Occipital lobe (tissue), 2 donors: ENCODE results near the gene CAVIN2. TPM values are rescaled to one million over a fixed set of nuclear protein-coding genes. Genes with fewer than 3 reads are reported as not detected.

Experiments
- DNase-seq: peaks from one replicate; lab custom pipeline; 2025; lab: John Stamatoyannopoulos, UW
- total RNA-seq: library from RNA; depleted of rRNA; stranded (reverse); fragments of >200 nt; gene quantifications from one replicate; pipeline ENCODE4 v1.2.3, GENCODE V29; 2014

Gene CAVIN2
- 6.6 TPM for total RNA-seq

DNA sequence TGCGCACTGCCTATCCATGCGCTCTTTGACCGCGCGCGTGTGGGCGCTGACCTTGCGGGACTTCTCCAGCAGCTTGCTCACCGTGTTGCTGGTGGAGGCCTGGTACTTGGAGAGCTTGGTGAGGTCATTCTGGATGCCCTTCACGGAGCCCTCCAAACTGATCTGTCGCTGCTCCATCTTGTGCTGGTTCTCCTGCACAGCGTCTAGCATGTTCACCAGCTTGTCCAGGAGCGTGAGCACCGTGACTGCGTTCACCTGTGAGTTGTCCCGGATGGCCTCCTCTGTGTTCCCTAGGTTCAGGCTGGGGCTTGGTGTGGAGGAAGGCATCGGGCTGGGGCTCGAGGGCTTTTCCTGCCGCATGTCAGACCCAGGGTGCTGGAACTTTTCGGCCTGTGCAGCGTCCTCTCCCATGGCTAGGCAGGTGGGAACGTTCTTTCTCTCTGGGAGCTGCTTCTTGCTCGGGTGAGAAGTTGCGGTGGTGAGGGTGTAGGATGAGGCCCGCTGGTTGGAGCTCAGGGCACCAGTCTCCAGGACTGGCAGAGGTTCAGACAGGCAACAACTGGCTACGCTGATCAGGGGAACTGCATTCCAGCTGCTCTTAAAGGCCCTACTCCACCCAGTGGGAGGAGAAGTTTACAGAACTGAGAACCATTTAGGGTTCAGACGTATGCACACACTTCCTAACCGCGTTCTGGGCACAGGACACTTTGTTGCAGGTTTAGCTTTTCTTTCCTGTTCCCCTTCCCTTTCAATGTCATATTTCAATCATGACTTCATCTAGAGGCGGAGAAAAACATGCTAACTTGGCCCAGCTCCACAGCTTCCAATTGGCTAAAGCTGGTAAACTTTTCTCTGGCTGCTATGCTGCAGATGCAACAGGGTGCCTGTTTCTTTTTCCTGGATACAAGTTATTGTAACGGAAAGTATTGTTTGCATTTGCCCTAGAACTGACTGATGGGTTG is at the start of gene CAVIN2:
Gene CAVIN2, minus strand, starts transcription at position 574 of the 962 bp plus-strand sequence. Its CDS starts 163 bp downstream, at position 411.
- DNase-seq: no peak

GRCh38 chr2:191895743-191896142 is 48.9 kb upstream of the CAVIN2 start:
- no peak for DNase-seq

- DNase-seq: no peak
These were observed 48.3 kb upstream of the CAVIN2 start for GRCh38 chr2:191895195-191895594.

GRCh38 chr2:191894681-191895147 is 47.8 kb upstream of the CAVIN2 start:
- DNase-seq: no peak

DNA sequence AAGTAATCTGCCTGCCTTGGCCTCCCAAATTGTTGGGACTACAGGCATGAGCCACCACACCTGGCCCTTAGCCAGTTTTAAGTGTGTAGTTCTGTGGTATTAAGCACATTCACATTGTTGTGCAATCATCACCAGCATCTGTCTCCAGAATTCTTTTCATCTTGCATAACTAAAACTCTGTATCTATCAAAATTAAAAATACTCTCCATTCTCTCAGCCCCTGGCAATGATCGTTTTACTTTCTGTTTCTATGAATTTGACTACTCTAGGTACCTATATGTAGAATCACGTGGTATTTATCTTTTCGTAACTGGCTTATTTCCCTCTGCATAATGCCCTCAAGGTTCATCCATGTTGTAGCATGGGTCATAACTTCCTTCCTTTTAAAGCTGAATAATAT is 45.5 kb upstream of the CAVIN2 start:
- no peak for DNase-seq

- no peak for DNase-seq
These were observed 44.8 kb upstream of the CAVIN2 start for GRCh38 chr2:191891656-191892055.

GRCh38 chr2:191889931-191890330 is 43.0 kb upstream of the CAVIN2 start:
- no peak for DNase-seq

GRCh38 chr2:191888400-191889166 is 41.7 kb upstream of the CAVIN2 start:
- no peak for DNase-seq

- DNase-seq: no peak
These were observed 38.8 kb upstream of the CAVIN2 start for GRCh38 chr2:191885650-191886049.

DNA sequence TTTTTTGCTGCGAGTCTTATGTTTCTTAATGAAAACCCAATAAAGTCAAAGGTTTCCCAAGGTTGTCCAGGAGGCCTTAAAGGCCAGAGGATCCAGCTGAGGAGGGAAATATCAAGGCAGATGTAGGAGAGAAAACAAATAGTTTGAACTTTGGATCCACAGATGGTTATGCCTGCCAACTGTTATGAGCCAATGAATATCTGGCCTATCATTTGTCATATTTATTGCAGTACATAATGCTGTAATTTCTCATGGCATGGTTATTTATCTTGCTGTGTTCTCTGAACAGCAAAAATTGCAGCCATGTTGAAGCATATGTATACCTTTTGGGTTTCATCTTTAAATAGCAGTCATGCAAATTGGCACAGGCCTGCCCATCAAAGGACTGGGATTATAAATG is 38.2 kb upstream of the CAVIN2 start:
- no peak for DNase-seq

GRCh38 chr2:191881982-191882816 is 35.3 kb upstream of the CAVIN2 start:
- DNase-seq: no peak

GRCh38 chr2:191878548-191879279 is 31.8 kb upstream of the CAVIN2 start:
- no peak for DNase-seq

- no peak for DNase-seq
These were observed 31.0 kb upstream of the CAVIN2 start for GRCh38 chr2:191877875-191878274.

- DNase-seq: no peak
These were observed 29.0 kb upstream of the CAVIN2 start for GRCh38 chr2:191875859-191876258.

- DNase-seq: no peak
These were observed 23.9 kb upstream of the CAVIN2 start for GRCh38 chr2:191870744-191871143.

- DNase-seq: no peak
These were observed 22.9 kb upstream of the CAVIN2 start for GRCh38 chr2:191869781-191870180.

DNA sequence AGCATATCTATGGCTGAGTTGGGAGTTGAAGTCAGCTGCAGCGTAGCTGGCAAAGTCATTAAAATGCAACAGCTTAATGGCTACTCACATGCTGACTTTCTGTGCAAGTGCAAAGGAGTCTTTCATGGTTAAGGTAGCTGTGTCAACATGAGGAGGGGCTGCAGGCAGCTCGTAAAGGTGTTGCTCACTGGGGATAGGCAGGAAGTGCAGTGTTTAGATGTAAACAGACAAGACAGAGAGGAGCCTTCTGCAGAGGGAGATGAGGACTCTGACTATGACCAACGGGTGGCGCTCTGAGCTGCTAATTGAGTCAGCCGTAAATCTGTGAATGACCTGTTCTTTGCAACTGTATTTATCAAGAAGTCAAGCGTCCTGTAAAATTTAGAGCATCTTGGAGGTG is 22.3 kb upstream of the CAVIN2 start:
- peak; percentile 4 for DNase-seq

DNA sequence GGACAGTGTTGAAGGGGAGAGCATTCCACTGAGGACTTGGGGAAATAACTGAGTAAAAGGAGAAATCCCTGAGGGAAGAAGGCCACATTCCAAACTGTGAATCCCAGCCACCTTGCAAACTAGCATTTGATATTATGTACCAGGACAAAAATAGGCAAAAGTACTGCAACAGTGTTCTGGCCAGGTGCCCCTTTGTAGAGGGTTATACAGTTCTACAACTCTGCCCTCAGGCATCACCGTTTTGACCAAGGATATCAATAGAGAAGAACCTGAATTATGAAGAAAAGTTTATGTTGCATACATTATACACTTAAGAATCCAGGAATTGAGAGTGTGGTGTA is 20.6 kb upstream of the CAVIN2 start:
- no peak for DNase-seq

DNA sequence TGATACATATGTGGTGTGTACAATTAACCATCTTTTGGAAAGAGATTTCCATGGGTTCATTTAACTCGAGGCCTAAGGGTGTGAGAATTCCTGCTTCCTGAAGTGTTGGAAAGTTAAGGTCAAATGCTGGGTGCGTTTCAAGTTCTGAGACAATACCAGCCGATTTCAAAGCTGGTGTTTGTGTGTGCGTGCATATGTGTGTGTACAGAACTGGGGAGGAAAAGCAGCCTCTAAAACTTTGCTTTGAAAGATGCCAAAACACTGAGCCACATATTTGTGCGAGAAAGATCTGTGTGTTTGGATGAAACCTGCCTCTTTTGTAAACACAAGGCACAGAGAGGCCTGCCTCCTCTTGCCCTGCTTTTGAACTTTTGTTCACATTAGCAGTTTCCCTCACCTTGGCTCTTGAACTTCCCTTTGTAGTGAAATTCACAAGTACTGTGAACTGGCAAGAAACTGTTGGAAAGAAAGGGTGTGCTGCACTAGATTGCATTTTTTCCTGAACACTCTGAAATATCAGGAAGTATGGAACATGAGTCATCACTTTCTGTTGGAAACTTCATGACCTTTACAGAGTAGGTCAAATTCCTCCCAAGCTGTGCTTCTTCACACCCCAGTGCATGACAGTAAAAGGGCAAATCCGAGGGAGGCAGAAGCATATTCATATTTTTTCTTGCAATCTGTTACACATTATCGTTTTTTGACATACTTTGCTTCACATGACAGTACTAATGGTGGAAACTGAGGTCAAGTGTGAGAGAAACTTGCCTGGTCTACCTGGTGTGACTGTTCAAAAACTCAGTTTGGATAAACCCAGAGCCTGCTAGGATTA is 20.0 kb upstream of the CAVIN2 start:
- DNase-seq: no peak

- no peak for DNase-seq
These were observed 19.3 kb upstream of the CAVIN2 start for GRCh38 chr2:191866195-191866594.
